ELF-1 (cell line): Measurements from ENCODE around the gene SLC12A5.

ENCODE experiments used
- DNase-seq: peaks from one replicate; pipeline ENCODE4 v3.0.0-alpha.2; 2016; ENCODE audit warnings: low read depth, low spot score

Gene SLC12A5

DNA sequence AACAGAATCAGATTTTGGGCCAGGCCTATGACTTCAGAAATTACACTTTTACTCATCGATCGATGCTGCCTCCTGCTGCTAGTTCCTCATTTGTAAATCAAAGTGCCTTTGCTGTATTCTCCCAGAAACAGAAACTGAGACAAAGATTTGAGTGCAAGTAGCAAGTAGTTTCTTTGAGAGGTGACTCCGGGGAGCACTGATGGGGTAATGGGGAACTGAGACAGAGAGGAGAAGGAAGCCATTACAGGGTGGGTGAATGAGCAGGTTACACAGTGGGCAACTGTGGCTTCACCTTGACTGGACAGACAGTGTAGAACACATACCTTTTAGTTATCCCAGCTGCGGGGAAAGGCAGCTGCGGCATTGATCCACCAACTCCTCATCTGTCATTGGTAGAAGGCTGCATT lies 79.4 kb downstream of the SLC12A5 start:
- DNase-seq, result no peak

DNA sequence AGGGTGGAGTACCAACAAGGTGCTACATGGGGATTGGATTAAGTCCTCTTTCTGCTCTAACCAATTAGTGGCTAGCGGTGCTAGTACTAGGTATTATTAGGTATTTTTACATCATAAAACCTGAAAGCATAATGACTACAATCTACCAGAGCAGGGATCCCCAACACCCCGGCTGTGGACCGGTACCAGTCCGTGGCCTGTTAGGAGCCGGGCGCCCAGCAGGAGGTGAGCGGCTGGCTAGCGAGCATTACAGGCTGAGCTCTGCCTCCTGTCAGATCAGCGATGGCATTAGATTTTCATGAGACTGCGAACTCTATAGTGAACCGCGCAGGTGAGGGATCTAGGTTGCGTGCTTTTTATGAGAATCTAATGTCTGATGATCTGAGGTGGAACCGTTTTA lies 80.0 kb downstream of the SLC12A5 start:
- no peak for DNase-seq
